Prostate gland (tissue), 2 donors: ENCODE data around the gene USP38. TPM values are rescaled to one million over a fixed set of nuclear protein-coding genes. Genes with fewer than 3 reads are reported as not detected.

Source experiments
- DNase-seq: peaks from one replicate; pipeline ENCODE4 v3.0.0-alpha.2; 2019; ENCODE audit warnings: low spot score
- H3K27ac ChIP-seq, 2 donors: fragments of 200-600 bp; sonication (generic); 2 replicates each; pipeline ENCODE4 v1.5.1; 2017 to 2019
- H3K27me3 ChIP-seq: fragments of 200-600 bp; sonication (generic); replicated peaks from 2 replicates; pipeline ENCODE4 v1.5.1; 2019; ENCODE audit not compliant: insufficient read depth
- H3K36me3 ChIP-seq, 2 donors: fragments of 200-600 bp; sonication (generic); 1 replicate in 1 of 2; 2 replicates in 1 of 2; pipeline versions ENCODE4 v1.5.1 to v1.8.1; 2017 to 2019
- H3K4me1 ChIP-seq: fragments of 200-600 bp; sonication (generic); replicated peaks from 2 replicates; pipeline ENCODE4 v1.5.1; 2019
- H3K4me3 ChIP-seq, 2 donors: fragments of 200-600 bp; sonication (generic); 2 replicates each; pipeline ENCODE4 v1.5.1; 2017 to 2019
- H3K9me3 ChIP-seq: fragments of 200-600 bp; sonication (generic); 2 replicates; pipeline ENCODE4 v1.5.1; 2017
- CTCF ChIP-seq, 4 experiments: fragments of 200-600 bp in 2 of 4; fragments of 450-650 bp in 2 of 4; sonication (generic) in 2 of 4; IDR thresholded peaks; 1 replicate in 3 of 4; 2 replicates in 1 of 4; pipeline ENCODE4 v1.5.1; 2016 to 2019; ENCODE audit warnings: antibody characterized with exemption in 4 of 4, mild to moderate bottlenecking in 2 of 4, moderate library complexity in 2 of 4
- POLR2A ChIP-seq: fragments of 450-650 bp; IDR thresholded peaks from one replicate; pipeline ENCODE4 v1.6.1; 2016; ENCODE audit warnings: antibody characterized with exemption, mild to moderate bottlenecking
- POLR2AphosphoS5 ChIP-seq: sonication (generic); formaldehyde crosslinking; IDR thresholded peaks from one replicate; pipeline ENCODE4 v1.6.1; 2017; ENCODE audit warnings: antibody characterized with exemption
- WGBS: methylation state at CpG from one replicate; pipeline ENCODE4 v1.1.5; 2018; 5-methylcytosine and 5-hydroxymethylcytosine counted together
- intact Hi-C: fragments of 100-400 bp; cut with DNase I; formaldehyde crosslinking; loops from one replicate; pipeline ENCODE4 v1.14.2; 2022
- total RNA-seq, 2 donors: library from RNA; depleted of rRNA; stranded (reverse); fragments of >200 nt; gene quantifications; one replicate each; pipeline ENCODE4 v1.1.0, GENCODE V29; 2016

USP38 gene
- total RNA-seq, 2 donors from 2014 or later, result 19.1 to 21.2 TPM

- Histone ChIP-seq H3K4me1 (no peaks in the 10 kb centered on the region), H3K27me3 (no peaks in the 10 kb centered on the region), H3K4me3 (no peak overlapping the region), H3K36me3 (no peaks in the 10 kb centered on the region), H3K9me3 (no peaks in the 10 kb centered on the region), H3K27ac (no peak overlapping the region)
- 87% methylated on average over 3 of the region's 3 CpGs for WGBS
- DNase-seq, result no peak
- TF ChIP-seq POLR2AphosphoS5 (no peak), POLR2A (no peak), CTCF (IDR thresholded peaks at IDR 0.05) (no peak)
- intact Hi-C loops, result no loop called here
Measured at GRCh38 chr4:143252478-143252877, 67.8 kb downstream of the USP38 start.

GRCh38 chr4:143253166-143253565 lies 68.4 kb downstream of the USP38 start:
- H3K27ac ChIP-seq, result no peak overlapping the region
- DNase-seq, result no peak
- no peaks in the 10 kb centered on the region for H3K36me3 ChIP-seq
- no peaks in the 10 kb centered on the region for H3K4me1 ChIP-seq
- 61% methylated on average over 2 of the region's 2 CpGs for WGBS
- TF ChIP-seq CTCF (IDR thresholded peaks at IDR 0.05), result no peak
- TF ChIP-seq POLR2AphosphoS5, result no peak
- TF ChIP-seq POLR2A, result no peak
- intact Hi-C loops, result no loop called here
- no peak overlapping the region for H3K4me3 ChIP-seq
- no peaks in the 10 kb centered on the region for H3K9me3 ChIP-seq
- H3K27me3 ChIP-seq, result no peaks in the 10 kb centered on the region

GRCh38 chr4:143254491-143255226 lies 69.9 kb downstream of the USP38 start:
- Histone ChIP-seq H3K27ac (no peak overlapping the region), H3K4me1 (no peaks in the 10 kb centered on the region), H3K27me3 (no peaks in the 10 kb centered on the region), H3K36me3 (no peaks in the 10 kb centered on the region), H3K9me3 (no peaks in the 10 kb centered on the region), H3K4me3 (no peak overlapping the region)
- WGBS, result 70% methylated on average over 5 of the region's 5 CpGs
- no peak for DNase-seq
- TF ChIP-seq POLR2AphosphoS5 (no peak), CTCF (IDR thresholded peaks at IDR 0.05) (no peak), POLR2A (no peak)
- intact Hi-C loops, result no loop called here

DNA sequence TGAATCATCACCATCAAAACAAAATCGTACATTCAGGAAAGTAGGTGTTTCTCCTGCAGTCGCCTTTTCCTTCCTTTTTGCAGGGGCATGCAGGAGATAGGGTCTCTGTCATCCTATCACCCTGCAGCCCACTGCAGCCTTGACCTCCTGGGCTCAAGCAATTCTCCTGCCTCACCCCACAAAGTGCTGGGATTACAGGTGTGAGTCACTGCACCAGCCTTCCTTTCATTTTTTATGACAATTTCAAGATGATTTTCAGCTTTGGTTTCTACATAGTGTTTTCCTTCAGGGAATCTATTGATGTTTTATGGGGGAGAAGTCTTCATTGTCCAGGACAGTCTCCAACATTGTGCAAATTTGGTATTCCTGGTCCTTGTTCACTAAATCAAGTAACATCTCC lies 71.7 kb downstream of the USP38 start:
- no peak for DNase-seq
- Histone ChIP-seq H3K36me3 (no peaks in the 10 kb centered on the region), H3K27ac (no peak overlapping the region), H3K27me3 (no peaks in the 10 kb centered on the region), H3K4me3 (no peak overlapping the region), H3K4me1 (no peaks in the 10 kb centered on the region), H3K9me3 (no peaks in the 10 kb centered on the region)
- intact Hi-C loops, result no loop called here
- no peak for TF ChIP-seq POLR2A
- TF ChIP-seq CTCF (IDR thresholded peaks at IDR 0.05), result no peak
- no peak for TF ChIP-seq POLR2AphosphoS5
- WGBS, result 77% methylated on average over 2 of the region's 2 CpGs

- Histone ChIP-seq H3K4me3 (no peak overlapping the region), H3K4me1 (no peaks in the 10 kb centered on the region), H3K27ac (no peak overlapping the region), H3K36me3 (no peaks in the 10 kb centered on the region), H3K9me3 (no peaks in the 10 kb centered on the region), H3K27me3 (no peaks in the 10 kb centered on the region)
- intact Hi-C loops, result no loop called here
- TF ChIP-seq CTCF (IDR thresholded peaks at IDR 0.05), result no peak
- TF ChIP-seq POLR2AphosphoS5, result no peak
- no peak for TF ChIP-seq POLR2A
- DNase-seq, result no peak
Measured at GRCh38 chr4:143257356-143257755, 72.6 kb downstream of the USP38 start.
